Neural crest cell (in vitro differentiated cells): ENCODE measurements around the gene DLST. TPM values are rescaled to one million over a fixed set of nuclear protein-coding genes. Genes with fewer than 3 reads are reported as not detected.
A peak's percentile ranks its signal among the peaks of the same experiment; 100 is the strongest.

ENCODE experiments used
- DNase-seq: peaks from one replicate; pipeline ENCODE4 v3.0.0; 2021; ENCODE audit warnings: low read depth, mixed read lengths, low spot score
- H3K27ac Mint-ChIP-seq: one replicate; pipeline ENCODE4 v1.8.0; 2021; ENCODE audit warnings: mild to moderate bottlenecking, mixed read lengths; ENCODE audit not compliant: unreplicated experiment
- H3K27me3 Mint-ChIP-seq: 2 replicates; pipeline ENCODE4 v1.8.0; 2021; ENCODE audit warnings: low read depth, mild to moderate bottlenecking, mixed read lengths
- H3K36me3 Mint-ChIP-seq: 2 replicates; pipeline ENCODE4 v1.8.0; 2021; ENCODE audit warnings: low read depth, mild to moderate bottlenecking, mixed read lengths
- H3K4me1 Mint-ChIP-seq: 2 replicates; pipeline ENCODE4 v1.8.0; 2021; ENCODE audit warnings: mixed read lengths
- H3K4me3 Mint-ChIP-seq: one replicate; pipeline ENCODE4 v1.8.0; 2021; ENCODE audit warnings: mild to moderate bottlenecking, mixed read lengths
- H3K9me3 Mint-ChIP-seq: 2 replicates; pipeline ENCODE4 v1.8.0; 2021; ENCODE audit warnings: mixed read lengths
- total RNA-seq: library from RNA; stranded (reverse); gene quantifications from 2 replicates; pipeline ENCODE4 v1.2.1, GENCODE V29; 2021
- TF ChIP-seq, protein P1 (sequence below): fragments of 200-600 bp; sonication (generic); conservative IDR thresholded peaks from 2 replicates; pipeline ENCODE4 v1.5.0; 2021; ENCODE audit warnings: antibody characterized with exemption, mild to moderate bottlenecking

DLST gene
- total RNA-seq, 1 donor from 2014 or later = 97.4 TPM

DNA sequence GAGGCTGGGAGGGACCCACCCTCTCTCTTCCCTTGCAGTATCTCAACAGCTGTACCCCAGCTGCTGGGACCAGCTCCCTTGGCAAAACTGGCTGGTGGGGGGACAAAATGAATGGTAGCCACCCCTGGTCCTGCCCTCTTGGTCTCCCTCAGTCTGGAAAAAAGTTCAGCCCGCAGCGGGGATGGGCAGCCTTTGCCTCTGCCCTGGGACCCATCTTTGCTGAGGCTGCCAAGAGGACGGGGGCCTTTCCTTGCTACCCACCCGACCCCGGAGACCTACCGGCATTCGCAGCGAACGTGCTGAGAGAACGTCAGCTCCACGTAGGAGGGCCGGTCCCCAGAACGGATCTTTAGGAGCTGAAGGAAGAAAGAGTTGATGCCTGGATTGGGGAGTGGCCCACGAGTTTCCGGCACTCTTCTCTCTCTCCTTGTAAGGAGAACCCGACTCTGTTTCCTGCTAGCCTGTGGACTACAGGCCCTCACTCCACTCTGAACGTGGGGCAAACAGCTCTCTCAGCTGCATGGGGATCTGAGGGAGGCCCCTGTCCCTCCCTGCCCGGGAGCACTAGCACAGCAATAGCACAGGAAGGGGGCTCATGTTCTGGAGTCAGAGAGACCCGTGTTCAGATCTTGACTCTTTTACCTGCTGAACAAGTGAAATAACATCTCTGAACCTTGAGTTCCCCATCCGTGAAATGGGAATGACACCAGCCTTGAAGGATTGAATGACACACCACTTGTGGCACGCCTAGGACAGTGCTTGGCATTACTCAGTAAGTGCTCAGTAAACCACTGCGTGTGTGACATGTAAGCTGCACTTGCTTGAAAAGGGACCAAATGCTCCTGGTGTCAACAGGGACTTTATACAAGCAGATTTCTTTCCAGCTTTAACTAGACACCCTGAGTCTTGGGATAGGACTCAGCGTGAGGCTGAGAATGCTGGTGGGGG is 66.8 kb downstream of the DLST start:
- no peaks in the 10 kb centered on the region for H3K9me3 Mint-ChIP-seq
- DNase-seq = no peak
- no peak overlapping the region for H3K4me3 Mint-ChIP-seq
- no peaks in the 10 kb centered on the region for H3K27me3 Mint-ChIP-seq
- TF ChIP-seq, protein P1, sequence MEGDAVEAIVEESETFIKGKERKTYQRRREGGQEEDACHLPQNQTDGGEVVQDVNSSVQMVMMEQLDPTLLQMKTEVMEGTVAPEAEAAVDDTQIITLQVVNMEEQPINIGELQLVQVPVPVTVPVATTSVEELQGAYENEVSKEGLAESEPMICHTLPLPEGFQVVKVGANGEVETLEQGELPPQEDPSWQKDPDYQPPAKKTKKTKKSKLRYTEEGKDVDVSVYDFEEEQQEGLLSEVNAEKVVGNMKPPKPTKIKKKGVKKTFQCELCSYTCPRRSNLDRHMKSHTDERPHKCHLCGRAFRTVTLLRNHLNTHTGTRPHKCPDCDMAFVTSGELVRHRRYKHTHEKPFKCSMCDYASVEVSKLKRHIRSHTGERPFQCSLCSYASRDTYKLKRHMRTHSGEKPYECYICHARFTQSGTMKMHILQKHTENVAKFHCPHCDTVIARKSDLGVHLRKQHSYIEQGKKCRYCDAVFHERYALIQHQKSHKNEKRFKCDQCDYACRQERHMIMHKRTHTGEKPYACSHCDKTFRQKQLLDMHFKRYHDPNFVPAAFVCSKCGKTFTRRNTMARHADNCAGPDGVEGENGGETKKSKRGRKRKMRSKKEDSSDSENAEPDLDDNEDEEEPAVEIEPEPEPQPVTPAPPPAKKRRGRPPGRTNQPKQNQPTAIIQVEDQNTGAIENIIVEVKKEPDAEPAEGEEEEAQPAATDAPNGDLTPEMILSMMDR = no peak
- peak overlapping the region; percentile 35 for H3K27ac Mint-ChIP-seq
- H3K36me3 Mint-ChIP-seq = no peaks in the 10 kb centered on the region
- H3K4me1 Mint-ChIP-seq = peaks cover 12% of the 10 kb centered on the region

DNA sequence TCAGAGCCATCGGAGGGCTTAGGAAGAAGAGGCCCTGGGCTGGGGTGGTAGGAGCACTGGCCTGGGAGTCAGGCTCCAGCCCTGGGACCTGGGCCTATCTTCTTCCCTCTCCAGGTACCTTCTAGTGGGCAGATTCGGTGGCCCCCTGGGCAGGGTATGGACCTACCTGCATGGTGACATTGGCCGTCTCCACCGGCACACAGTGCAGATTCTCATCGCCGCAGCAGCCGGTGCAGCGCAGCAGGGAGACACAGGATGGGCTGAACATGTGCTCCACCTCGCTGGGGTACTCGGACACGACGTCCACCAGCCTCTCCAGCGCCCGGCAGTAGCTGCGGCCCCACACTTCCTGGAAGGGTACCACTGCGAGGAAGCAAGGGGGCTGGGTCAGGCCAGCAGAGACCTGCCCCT is 67.5 kb downstream of the DLST start:
- Mint-ChIP-seq H3K4me1 (peaks cover 12% of the 10 kb centered on the region), H3K9me3 (no peaks in the 10 kb centered on the region), H3K4me3 (no peak overlapping the region), H3K27ac (peak overlapping the region; percentile 27), H3K36me3 (no peaks in the 10 kb centered on the region), H3K27me3 (no peaks in the 10 kb centered on the region)
- no peak for DNase-seq
- TF ChIP-seq, protein P1 = no peak

DNA sequence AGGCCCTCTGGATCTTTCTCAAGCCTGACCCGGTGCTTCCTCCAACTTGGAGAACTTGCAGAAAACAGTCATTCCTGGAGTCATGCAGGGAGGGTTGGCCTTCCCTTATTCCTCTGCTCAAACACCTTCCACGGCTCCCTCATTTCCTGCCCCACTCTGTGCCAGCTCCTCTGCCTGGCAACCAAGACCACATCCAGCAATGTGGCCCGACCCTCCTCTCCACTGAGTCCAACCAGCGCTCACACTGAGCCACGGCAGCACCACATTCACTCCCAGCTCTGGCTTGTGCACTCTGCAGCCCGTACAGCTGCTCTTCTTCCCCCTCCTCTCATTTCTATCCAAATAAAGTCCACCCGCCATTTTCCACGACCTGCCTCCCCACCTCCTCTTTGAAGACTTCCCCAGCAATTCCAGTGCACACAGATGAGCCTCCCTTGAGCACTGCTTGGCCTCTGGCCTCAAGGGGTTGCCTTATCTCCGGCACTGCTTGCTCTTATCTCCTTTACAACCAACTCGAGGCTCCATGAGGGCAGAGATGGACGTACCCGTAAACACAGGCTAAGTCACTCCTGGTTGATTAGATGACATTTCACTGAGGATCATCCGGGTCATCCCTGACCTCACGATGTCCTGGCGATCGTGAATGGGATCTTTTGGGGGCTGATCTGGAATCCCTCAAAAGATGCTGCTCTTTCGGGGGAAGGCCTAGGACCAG is 68.3 kb downstream of the DLST start:
- Mint-ChIP-seq H3K27me3 (no peaks in the 10 kb centered on the region), H3K4me3 (no peak overlapping the region), H3K4me1 (peaks cover 12% of the 10 kb centered on the region), H3K9me3 (no peaks in the 10 kb centered on the region), H3K27ac (no peak overlapping the region), H3K36me3 (no peaks in the 10 kb centered on the region)
- TF ChIP-seq, protein P1 = no peak
- no peak for DNase-seq

DNA sequence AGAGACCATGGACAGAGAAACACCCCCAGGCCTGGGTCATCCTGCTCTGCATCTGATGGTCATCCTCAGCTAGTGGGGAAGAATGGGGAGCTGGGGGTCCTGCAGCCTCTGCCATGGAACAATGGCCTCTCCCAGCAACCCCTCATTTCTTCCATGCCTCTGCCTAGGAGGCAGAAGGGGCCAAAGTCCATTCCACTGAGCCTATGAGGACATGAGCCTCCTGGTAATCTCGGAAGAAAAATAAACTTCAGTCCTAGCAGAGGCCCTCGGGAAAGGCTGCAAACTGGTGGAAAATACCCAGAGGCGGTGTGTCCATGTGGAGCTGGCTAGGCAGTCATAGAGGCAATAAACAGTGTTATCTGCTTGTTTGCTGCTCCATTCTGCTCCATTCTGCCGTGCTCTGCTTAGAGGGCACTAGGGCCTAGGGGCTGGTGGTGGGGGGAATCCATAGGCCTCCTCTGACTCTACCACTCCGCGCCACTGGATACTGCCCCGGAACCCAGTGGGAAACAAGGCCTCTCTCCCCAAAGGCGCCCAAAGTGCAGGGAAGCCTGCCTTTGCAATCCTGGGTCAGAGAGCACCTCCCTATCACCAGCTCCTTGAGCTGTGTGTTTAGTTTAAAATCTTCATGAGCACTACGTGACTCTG is 69.2 kb downstream of the DLST start:
- TF ChIP-seq, protein P1 = no peak
- Mint-ChIP-seq H3K27ac (no peak overlapping the region), H3K36me3 (no peaks in the 10 kb centered on the region), H3K4me3 (no peak overlapping the region), H3K27me3 (no peaks in the 10 kb centered on the region), H3K9me3 (no peaks in the 10 kb centered on the region), H3K4me1 (peaks cover 13% of the 10 kb centered on the region)
- DNase-seq = no peak

DNA sequence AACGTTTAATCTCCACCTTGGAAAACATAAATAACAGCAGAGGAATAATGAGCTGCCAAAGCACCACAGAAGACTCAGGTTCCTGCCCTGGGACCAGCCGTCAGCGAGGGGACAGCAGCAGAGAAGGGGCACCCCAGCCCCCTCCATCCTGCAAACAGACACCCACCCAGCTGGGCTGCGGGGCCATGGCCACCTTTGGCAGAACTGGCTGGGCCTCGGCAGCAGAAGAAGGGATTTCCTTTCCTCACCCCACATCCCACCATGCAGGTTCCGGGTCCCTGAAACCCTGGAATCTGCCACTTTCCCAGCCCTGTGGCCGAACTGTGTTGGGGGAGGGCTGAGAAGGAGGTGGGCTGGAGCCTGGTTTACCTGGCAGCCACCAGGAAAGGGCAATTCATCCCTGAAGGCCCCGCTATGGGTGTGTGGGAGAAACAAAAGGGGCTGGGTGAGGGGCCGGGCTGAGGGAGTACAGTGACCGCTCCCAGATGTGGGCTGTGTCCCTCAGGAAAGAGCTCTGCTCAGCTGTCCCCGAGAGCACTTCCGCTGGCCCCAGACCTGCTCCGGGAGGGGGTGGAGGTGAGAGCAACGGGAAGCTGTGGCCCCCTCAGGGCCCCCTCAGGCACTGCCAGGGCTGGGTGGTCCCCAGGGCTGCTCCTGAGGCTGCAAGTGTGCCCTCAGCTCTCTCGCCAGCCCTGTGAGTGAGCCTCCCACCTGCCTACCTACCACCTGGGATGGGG is 69.9 kb downstream of the DLST start:
- no peak for DNase-seq
- no peaks in the 10 kb centered on the region for H3K36me3 Mint-ChIP-seq
- H3K27ac Mint-ChIP-seq = no peak overlapping the region
- H3K4me3 Mint-ChIP-seq = no peak overlapping the region
- peaks cover 15% of the 10 kb centered on the region for H3K4me1 Mint-ChIP-seq
- H3K27me3 Mint-ChIP-seq = no peaks in the 10 kb centered on the region
- H3K9me3 Mint-ChIP-seq = no peaks in the 10 kb centered on the region
- TF ChIP-seq, protein P1 = no peak
